Loucy (cell line): Measurements from ENCODE around the gene ABCG1.

Source experiments
- H2AFZ ChIP-seq: fragments of 200-600 bp; sonication (generic); 2 replicates; pipeline ENCODE4 v1.6.0; 2016; ENCODE audit warnings: antibody characterized with exemption, mild to moderate bottlenecking, low read length, moderate library complexity
- H3F3A ChIP-seq: fragments of 200-600 bp; 2 replicates; pipeline ENCODE4 v1.6.0; 2016; ENCODE audit warnings: antibody characterized with exemption, low read depth, mild to moderate bottlenecking
- H3K27me3 ChIP-seq: fragments of 200-600 bp; sonication (generic); 2 replicates; pipeline ENCODE4 v1.6.1; 2014; ENCODE audit warnings: low read length, mild to moderate bottlenecking; ENCODE audit not compliant: insufficient read depth, poor library complexity, severe bottlenecking
- H3K36me3 ChIP-seq: fragments of 200-600 bp; sonication (generic); 2 replicates; pipeline ENCODE4 v1.6.1; 2016; ENCODE audit warnings: low read length; ENCODE audit not compliant: insufficient read depth
- H3K4me1 ChIP-seq: fragments of 200-600 bp; sonication (generic); 2 replicates; pipeline ENCODE4 v1.5.1; 2014; ENCODE audit warnings: low read length, mild to moderate bottlenecking; ENCODE audit not compliant: insufficient read depth, poor library complexity, severe bottlenecking
- H3K4me2 ChIP-seq: fragments of 200-600 bp; sonication (generic); 2 replicates; pipeline ENCODE4 v1.6.0; 2014; ENCODE audit warnings: antibody characterized with exemption, low read length, low read depth, mild to moderate bottlenecking; ENCODE audit not compliant: poor library complexity, severe bottlenecking
- H3K4me3 ChIP-seq: fragments of 200-600 bp; sonication (generic); 2 replicates; pipeline ENCODE4 v1.5.1; 2014; ENCODE audit warnings: low read length, mild to moderate bottlenecking, mixed read lengths; ENCODE audit not compliant: poor library complexity, severe bottlenecking
- H3K79me2 ChIP-seq: fragments of 200-600 bp; sonication (generic); 2 replicates; pipeline ENCODE4 v1.6.1; 2014; ENCODE audit warnings: low read length; ENCODE audit not compliant: insufficient read depth
- H3K9ac ChIP-seq: fragments of 200-600 bp; sonication (generic); 2 replicates; pipeline ENCODE4 v1.6.0; 2014; ENCODE audit warnings: mild to moderate bottlenecking, low read depth, low read length, moderate library complexity; ENCODE audit not compliant: poor library complexity, severe bottlenecking
- H3K9me2 ChIP-seq: fragments of 200-600 bp; sonication (generic); replicated peaks from 2 replicates; pipeline ENCODE4 v1.6.1; 2016; ENCODE audit warnings: low read depth, low read length, mixed read lengths
- H3K9me3 ChIP-seq: fragments of 200-600 bp; sonication (generic); 2 replicates; pipeline ENCODE4 v1.6.1; 2014; ENCODE audit warnings: mild to moderate bottlenecking, antibody characterized with exemption, low read length, low read depth; ENCODE audit not compliant: insufficient read depth
- H4K20me1 ChIP-seq: fragments of 200-600 bp; sonication (generic); 2 replicates; pipeline ENCODE4 v1.6.0; 2014; ENCODE audit warnings: antibody characterized with exemption, low read length, mild to moderate bottlenecking; ENCODE audit not compliant: insufficient read depth, poor library complexity, severe bottlenecking
- EZH2phosphoT487 ChIP-seq: fragments of 200-600 bp; IDR thresholded peaks from 2 replicates; pipeline ENCODE4 v1.6.1; 2018; ENCODE audit warnings: antibody characterized with exemption, mild to moderate bottlenecking, moderate library complexity, borderline replicate concordance
- TF ChIP-seq, protein P1 (sequence below): fragments of 200-600 bp; sonication (generic); conservative IDR thresholded peaks from 2 replicates; pipeline ENCODE4 v1.5.1; 2014; ENCODE audit warnings: mild to moderate bottlenecking, antibody characterized with exemption, low read length

The ABCG1 gene

DNA sequence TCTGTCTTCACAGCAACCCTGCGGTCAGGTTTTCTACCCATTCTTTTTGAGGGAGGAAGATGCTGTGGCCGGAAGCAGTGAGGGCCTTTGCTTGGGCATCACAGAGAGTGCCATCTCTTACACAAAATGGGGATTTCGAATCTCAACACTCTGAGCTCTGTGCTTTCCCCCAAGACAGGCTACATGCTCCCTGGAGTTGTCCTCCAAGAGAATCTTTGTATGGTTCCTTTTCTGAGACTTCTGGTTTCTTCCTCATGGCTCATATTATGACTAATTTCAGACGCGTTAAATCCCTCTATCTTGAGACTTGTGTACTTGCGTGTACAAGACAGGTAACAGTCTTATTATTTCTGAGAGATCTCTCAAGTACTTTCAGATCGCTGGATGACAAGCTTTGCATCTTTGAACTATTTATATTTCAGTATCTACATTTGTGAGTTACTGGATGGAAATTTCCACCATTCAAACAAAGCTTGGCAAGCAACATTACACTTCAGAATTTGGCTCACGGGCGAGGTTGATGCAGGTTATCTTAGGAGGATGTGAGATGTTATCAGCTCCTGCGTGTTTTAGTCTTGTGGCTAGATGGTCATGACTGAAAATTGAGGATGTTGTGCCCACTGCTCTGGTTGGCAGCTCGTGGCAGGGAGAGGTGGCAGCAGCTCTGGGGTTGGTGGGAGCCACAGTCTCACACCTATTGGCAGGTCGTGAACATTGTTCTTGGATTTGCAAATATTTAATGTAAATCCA lies 19.4 kb downstream of the ABCG1 start:
- H3K4me2 ChIP-seq, result peak overlapping the region; percentile 66
- H4K20me1 ChIP-seq, result no peaks in the 10 kb centered on the region
- H3K36me3 ChIP-seq, result no peaks in the 10 kb centered on the region
- H3K4me1 ChIP-seq, result peaks cover 75% of the 10 kb centered on the region
- H3K9me2 ChIP-seq, result no peaks in the 10 kb centered on the region
- H3K9me3 ChIP-seq, result no peaks in the 10 kb centered on the region
- peak overlapping the region; percentile 36 for H3K4me3 ChIP-seq
- H3K27me3 ChIP-seq, result no peaks in the 10 kb centered on the region
- peak overlapping the region; percentile 73 for H3K9ac ChIP-seq
- no peak for TF ChIP-seq EZH2phosphoT487
- TF ChIP-seq, protein P1, sequence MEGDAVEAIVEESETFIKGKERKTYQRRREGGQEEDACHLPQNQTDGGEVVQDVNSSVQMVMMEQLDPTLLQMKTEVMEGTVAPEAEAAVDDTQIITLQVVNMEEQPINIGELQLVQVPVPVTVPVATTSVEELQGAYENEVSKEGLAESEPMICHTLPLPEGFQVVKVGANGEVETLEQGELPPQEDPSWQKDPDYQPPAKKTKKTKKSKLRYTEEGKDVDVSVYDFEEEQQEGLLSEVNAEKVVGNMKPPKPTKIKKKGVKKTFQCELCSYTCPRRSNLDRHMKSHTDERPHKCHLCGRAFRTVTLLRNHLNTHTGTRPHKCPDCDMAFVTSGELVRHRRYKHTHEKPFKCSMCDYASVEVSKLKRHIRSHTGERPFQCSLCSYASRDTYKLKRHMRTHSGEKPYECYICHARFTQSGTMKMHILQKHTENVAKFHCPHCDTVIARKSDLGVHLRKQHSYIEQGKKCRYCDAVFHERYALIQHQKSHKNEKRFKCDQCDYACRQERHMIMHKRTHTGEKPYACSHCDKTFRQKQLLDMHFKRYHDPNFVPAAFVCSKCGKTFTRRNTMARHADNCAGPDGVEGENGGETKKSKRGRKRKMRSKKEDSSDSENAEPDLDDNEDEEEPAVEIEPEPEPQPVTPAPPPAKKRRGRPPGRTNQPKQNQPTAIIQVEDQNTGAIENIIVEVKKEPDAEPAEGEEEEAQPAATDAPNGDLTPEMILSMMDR, result no peak
- H2AFZ ChIP-seq, result no peak overlapping the region
- H3K79me2 ChIP-seq, result peaks cover 96% of the 10 kb centered on the region
- H3F3A ChIP-seq, result no peaks in the 10 kb centered on the region

DNA sequence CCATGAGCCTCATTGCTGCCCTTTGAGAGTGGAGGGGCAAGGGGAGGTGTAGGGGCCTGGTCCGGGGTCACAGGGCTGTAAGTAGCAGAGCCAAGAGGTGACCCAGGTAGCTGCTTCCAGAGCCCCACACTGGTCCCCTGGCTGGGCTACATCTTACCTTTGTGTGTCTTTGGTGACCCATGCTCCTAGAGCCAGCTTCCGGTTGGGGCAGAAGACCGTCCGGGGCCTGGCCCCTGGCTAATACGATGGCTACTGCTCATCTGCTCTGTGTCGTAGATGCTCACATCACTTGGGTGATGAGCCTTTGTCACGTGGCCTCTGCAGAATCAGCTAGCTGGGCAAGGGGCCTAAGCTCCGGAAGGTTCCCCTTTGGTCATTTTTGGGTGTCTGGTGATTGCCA lies 20.6 kb downstream of the ABCG1 start:
- H2AFZ ChIP-seq, result no peak overlapping the region
- no peak overlapping the region for H3K4me3 ChIP-seq
- no peaks in the 10 kb centered on the region for H3K27me3 ChIP-seq
- H4K20me1 ChIP-seq, result no peaks in the 10 kb centered on the region
- peak overlapping the region; percentile 66 for H3K4me2 ChIP-seq
- H3K9ac ChIP-seq, result peak overlapping the region; percentile 73
- H3F3A ChIP-seq, result no peaks in the 10 kb centered on the region
- no peaks in the 10 kb centered on the region for H3K9me2 ChIP-seq
- TF ChIP-seq, protein P1, result no peak
- TF ChIP-seq EZH2phosphoT487, result no peak
- H3K9me3 ChIP-seq, result no peaks in the 10 kb centered on the region
- H3K4me1 ChIP-seq, result peaks cover 64% of the 10 kb centered on the region
- H3K36me3 ChIP-seq, result no peaks in the 10 kb centered on the region
- H3K79me2 ChIP-seq, result peaks cover 94% of the 10 kb centered on the region

DNA sequence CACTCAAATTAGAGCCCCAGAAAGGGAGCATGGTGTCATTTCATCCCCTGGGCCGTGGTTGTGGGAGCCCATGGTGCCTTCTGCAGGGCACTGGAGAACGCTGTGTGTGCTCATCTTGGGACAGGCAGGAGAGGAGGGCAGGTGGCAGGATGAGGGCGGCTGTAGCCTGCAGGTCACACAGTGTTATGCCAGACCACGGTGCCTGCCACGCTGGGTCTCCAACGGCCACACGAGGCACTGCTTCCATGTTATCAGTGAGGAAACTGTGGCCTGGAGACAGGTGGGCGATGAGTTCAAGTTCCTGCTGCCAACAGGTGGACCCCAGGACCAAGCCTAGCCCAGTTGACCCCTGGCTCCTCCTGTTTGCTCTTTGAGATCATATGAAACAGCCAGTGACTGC lies 21.0 kb downstream of the ABCG1 start:
- Histone ChIP-seq H3K36me3 (no peaks in the 10 kb centered on the region), H4K20me1 (no peaks in the 10 kb centered on the region), H3K4me1 (peaks cover 65% of the 10 kb centered on the region), H3K4me2 (peak overlapping the region; percentile 66), H3K4me3 (no peak overlapping the region), H3K9me3 (no peaks in the 10 kb centered on the region), H3K79me2 (peaks cover 95% of the 10 kb centered on the region), H3K9me2 (no peaks in the 10 kb centered on the region), H3F3A (no peaks in the 10 kb centered on the region), H3K9ac (peak overlapping the region; percentile 73), H3K27me3 (no peaks in the 10 kb centered on the region), H2AFZ (no peak overlapping the region)
- TF ChIP-seq EZH2phosphoT487, result no peak
- TF ChIP-seq, protein P1, result peak; percentile 48
